Fibroblast of skin of right biceps (primary cell): ENCODE data around the gene PIP5K1B.
A peak's percentile ranks its signal among the peaks of the same experiment; 100 is the strongest.

Source experiments
- DNase-seq: peaks from one replicate; pipeline ENCODE4 v3.0.0-alpha.2; 2013

The PIP5K1B gene

DNA sequence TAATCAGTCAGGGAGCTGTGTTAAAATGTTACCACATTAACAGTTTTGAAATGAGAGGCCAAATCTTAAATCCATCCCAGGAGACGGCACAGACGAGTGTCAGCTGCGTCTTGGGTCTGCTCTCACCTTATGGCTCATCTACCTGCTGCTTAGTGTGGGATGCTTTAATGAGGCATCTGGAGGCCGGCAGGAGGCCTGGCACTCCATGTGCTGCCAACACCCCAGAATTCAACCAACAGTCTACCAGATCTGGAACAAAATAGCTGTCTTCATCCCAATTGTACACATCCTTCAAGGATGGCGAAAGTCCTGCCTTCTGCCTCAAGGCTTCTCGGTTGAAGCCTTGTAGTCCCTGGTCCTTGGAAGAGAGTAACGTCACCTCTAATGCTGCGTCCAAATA lies 296.9 kb downstream of the PIP5K1B start:
- DNase-seq, result no peak

DNA sequence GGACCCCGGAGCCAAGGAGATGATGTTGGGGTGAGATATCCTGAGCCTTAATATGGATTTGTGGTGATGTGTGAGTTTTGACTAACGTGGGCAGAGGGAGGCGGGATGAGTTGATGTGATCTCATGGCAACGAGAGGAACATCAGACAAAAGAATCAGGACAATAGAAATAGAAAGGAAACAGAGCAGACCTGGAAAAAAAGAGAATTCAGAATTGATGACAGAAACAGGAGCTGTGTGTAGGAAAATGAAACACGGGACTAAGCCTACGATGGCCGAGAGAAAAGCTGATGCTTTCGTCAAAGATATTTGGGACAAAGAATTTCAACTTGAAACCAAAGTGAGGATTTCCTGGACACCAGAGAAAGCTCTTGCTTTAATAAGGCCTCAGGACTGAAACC lies 298.0 kb downstream of the PIP5K1B start:
- no peak for DNase-seq

DNA sequence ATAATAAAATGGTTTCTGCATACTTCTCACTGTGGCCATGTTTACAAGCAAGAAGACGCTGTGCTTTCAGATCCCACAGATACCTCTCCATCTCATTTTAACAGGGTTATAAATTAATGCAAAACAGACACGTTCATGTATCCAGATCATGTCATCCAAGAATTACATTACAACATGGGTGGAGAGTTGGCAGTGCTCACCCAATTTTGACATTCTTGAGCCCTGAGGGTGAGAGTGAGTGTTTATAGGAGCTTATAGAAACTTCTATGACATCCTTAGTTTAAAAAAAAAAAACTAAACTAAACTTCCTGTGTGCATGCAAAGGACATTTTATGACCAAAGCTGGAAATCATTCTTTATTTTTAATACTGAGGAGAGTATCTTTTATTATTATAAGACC lies 299.8 kb downstream of the PIP5K1B start:
- DNase-seq, result peak; percentile 7

DNA sequence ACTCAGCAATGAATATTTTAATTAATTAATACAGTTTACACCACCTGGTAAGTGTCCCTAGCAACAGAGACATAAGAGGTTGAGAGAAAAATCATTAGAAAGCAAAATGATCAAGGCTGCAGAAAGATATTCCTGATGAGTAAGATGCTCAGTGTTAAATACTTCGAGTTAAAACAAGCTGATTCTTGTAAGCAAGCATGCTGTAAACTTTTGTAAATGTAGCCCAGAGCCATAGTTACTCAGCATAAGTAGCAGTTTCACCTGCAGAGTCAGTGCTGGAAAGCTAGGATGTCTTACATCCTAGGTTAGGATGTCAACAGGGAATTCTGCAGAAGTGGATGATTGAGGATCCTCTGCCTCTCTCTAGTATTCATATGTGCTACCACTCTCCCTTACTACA lies 304.7 kb downstream of the PIP5K1B start:
- no peak for DNase-seq

DNA sequence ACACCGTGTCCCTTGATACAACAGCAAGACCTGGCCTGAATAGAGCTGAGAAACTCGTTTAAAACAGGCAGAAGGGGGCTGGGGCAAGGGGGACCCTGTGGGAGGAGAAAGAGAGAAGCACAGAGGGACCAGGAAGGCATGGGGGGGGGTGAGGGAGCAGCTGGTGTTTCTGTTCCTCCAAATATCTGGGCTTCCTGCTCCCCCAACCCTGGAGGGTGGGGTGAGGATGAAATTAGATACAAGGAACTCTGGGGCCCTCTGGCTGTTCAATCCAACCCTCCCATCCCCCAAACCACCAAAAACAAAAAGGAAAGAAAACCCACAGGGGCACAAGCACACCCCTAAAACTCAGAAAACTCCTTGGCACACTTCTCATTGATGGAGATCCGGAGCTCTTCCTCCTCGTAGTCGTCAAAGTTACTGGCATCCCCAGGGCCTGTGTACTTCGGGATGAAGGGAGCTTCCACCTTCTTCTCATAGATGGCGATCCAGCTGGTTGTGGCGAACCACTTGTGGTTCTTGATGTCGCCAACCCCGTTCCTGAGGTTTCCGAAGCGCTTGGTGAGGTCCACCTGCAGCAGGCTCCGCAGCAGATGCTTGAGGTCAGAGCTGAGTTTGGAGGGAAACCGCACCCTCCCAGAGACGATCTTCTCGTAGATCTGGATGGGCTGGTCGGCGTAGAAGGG lies 307.8 kb downstream of the PIP5K1B start:
- DNase-seq, result no peak

DNA sequence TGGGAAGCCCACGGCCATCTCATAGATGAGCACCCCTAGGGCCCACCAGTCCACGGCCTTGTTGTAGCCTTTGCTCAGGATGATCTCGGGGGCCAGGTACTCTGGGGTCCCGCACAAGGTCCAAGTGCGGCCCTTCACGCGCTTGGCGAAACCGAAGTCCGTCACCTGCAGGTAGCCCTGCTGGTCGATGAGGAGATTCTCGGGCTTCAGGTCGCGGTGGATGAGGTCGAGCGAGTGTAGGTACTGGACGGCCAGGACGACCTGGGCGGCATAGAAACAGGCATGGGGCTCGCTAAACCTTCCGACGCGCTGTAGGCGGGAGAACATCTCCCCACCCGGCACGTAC lies 308.3 kb downstream of the PIP5K1B start:
- DNase-seq, result no peak

DNA sequence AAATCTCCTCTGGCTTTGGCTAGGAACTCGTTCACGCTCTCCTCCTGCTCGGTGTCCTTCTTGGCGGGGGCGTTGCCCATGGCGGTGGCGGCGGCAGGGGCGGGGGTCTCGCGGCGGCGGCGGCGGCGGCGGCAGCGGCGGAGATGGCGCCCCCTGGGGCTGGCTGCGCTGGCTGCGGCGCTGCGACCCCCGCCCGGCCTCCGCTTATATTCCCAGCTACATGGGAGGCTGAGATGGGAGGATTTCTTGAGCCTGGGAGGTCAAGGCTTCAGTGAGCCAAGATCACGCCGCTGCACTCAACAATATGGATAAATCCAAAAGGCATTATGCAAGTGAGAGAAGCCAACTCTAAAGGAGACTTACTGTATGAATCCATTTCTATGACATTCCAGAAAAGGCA lies 309.0 kb downstream of the PIP5K1B start, which contains the start of gene PRKACG:
TSS of gene PRKACG (minus strand) at position 101 of the 400 bp plus-strand sequence. CDS start at position 80, 21 bp downstream.
- no peak for DNase-seq

DNA sequence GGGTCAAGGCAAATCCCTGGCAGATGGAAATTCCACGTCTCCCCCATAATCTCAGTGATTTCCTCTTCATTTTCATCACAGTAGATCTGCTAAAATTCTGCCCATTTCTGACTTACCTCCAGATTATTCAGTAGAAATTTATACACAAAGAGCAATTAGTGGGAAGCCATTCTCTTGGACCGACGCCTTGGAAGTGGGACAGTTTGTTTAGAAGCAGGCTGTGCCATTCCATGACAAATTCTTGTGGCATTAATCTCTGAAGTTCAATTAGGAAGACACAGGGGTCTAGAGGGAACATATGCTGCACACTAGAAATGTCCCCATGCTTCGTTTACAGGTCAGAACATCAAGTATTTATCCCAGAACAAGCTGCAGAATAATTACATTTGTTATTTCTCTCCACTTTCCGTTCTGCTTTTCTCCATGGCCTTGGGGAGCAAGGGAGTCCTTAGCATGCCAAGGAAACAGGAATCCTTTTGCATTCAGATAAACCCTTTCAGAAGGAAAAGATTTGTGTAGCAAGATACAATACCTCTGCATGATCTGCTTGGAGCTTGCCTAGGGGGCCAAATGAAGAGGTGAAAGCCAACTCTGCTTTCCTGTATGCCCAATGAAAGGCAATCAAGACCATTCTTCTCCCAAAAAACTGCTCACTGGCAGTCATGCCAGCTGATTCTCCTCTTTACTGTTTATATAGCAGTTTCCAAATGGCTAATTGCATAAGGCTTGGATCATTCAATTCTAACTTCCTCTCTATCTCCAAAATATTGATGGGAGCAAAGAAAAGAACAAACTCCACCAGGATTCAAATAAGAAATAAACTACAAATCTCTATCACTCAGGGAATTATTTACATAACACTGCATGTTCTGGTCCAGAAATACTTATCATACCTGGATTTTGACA lies 311.4 kb downstream of the PIP5K1B start:
- no peak for DNase-seq

DNA sequence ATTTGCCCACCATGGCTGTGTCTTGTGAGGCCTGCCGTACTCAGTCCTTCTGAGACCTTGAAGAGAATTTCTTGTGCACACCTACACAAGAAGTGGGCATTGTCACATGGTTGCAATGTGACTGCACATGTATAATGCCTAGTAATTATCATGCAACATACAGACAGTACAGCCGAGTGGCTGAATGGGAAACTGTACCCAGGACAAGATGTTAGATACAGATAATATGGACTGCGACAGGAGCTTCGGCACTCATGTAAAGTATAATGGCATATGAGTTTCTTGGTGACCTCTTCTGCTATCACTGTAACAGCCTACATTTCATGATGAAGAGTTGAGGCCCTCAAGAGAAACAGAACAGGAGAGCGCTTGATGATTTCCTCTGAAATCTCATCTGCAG lies 313.7 kb downstream of the PIP5K1B start:
- no peak for DNase-seq

DNA sequence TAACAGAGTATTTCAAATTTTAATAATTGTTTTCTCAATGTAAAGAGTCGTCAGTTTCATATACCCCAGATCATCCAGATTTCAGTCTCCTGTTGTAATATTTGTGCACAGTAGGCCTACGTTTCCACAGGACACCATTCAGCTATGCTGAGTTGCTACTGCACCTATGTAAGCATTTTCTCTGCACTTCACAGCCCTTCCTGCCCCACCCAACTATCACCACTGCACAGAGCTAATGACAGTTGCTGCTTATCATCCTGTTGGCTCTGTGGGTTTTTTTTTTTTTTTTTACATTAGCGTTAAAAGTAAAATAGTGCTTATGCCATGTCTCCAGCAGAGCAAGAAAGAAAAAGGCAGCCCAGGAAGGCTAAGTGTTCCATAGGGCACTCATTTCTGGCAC lies 314.8 kb downstream of the PIP5K1B start:
- DNase-seq, result no peak

DNA sequence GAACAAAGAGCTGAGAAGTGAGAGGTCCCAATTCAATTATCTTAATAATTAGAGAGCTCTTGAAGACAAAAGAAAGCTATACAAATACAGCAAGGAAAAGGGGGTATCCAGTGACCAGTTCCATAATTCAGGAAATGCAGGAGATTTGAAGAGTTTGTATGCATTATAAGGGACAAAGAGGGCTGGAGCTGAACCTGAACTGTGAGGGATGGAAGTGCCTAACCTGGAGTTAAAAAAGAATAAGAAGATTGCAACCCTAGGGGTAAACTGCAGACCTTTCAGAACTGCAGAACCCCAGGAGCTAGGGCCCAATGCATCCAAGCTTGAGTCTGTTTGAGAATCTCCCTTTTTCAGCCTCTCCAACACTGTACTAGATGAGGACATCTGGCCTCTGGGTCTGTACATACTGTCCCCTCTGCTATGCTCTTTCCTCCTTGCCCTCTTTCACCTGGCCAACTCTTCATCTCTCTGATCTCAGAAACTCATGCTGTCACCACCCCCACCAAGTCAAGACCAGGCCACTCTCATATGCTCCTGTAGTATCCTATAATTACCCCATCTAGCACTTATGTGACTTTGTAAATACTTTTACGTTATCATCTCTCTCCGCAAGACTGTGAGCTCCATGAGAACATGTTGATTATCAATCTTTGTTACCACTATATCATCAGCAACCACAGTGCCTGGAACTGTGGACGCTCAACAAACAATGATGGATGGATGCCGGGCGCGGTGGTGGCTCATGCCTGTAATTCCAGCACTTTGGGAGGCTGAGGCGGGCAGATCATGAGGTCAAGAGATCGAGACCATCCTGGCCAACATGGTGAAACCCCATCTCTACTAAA lies 315.5 kb downstream of the PIP5K1B start:
- DNase-seq, result no peak

DNA sequence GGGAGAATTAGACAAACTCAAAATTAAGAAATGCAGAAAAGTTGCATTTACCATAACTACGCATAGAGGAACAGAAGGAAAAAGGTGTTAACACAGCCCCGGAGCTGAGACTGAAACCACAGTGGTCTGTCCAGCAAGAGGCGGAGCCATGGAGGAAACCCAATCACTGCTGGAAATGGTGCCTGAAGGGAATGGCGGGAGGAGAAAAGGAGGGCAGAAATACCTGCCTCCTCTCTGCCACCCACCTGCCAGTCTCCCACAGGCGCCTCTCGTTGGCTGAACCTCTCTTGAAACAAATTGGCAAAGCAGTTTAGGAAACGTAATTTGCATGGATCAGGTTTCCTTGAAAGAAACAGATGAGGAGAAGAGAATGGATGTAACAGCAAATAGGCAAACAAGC lies 318.6 kb downstream of the PIP5K1B start:
- no peak for DNase-seq

DNA sequence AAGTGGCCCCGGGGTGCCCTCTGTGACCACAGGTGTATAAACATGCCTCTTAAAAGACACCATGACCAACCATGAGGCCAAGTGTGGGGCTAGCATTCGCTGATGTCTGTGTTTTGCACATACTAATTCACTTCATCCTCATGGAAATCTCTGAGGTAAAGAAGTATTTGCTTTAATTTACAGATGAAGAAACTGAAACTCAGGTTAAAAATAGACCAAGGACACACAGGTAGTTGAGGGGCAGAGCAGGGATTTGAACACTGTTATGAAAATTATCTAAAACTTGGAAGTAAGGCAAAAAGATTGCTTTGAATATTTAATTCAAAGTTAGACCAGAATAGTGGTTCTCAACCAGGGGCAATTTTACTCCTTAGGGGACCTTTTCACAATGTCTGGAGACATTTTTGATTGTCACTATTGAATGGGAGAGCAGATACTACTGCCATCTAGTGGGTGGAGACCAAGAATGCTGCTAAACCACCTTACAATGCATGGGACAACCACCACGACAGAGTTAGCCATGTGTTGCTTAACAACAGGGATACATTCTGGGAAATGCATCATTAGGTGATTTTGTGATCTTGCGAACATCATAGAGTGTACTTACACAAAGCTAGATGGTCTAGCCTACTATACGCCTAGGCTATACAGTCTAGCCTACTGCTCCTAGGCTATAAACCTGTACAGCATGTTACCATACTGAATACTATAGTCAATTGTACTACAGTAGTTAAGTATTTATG lies 322.5 kb downstream of the PIP5K1B start:
- peak; percentile 29 for DNase-seq

DNA sequence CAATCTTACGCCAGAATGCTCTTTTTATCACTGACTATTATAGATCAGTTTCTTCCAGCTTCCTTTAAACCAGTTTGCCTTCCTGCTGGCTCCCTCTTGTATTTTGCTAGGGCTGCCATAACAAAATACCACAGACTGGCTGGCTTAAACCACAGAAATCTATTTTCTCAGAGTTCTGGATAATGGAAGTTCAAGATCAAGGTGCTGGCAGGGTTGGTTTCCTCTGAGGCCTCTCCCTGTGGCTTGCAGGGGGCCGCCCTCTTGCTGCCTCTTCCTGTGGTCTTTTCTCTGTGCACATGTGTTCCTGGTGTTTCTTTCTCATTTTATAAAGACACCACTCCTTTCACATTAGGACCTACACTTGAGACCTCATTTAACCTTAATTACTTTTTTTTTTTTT lies 323.7 kb downstream of the PIP5K1B start:
- DNase-seq, result no peak

DNA sequence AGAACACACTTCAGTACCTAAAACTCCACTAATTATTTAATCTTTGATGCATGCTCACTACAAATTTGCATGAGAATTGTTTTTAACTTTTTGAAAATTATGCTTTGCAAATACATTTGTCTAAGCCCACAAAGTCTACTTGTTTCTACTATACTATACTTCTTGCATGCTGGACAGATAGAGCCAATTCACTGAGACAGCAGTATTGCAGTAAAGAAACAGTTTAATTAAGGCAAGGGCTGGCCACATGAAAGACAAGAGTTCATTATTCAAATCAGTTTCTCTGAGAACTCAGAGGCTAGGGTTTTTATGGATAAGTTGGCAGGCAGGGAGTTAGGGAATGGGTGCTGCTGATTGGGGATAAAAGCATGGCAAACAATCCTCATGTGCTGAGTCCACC lies 324.5 kb downstream of the PIP5K1B start:
- no peak for DNase-seq

DNA sequence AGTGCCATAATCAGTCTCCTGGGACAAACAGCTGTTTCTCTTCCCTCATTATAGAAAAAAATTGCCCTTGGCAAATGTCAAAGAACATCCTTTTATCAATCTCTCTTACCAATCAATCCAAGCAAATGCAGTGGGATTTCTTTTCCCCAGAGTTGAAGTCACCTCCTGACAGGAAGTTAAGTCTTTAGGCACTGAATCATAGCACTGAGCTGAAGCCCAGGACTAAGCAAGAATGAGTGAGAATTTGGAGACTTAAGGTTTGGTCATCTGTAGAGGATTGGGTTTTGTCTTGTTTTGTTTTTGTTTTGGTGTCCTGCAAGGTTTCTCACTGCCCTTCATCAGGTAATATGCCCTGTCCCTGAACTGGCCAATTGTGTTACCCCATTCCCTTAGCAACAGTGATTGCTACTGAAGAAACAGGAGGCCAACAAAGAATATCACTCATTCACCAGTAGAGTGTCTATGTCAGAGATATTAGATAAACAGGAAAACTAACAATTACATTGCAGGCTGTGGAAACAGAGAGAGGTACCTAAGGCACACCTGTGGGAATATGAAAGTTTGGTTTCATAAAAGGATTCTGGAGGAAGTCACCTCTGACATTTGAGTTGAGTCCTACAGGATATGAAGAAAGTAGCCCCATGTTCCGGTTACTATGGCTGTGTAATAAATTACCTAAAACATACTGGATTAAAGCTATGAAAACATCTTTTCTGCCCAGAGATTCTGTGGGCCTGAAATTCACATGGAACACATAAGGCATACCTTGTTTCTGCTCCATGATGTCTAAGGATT lies 326.0 kb downstream of the PIP5K1B start:
- peak; percentile 22 for DNase-seq

DNA sequence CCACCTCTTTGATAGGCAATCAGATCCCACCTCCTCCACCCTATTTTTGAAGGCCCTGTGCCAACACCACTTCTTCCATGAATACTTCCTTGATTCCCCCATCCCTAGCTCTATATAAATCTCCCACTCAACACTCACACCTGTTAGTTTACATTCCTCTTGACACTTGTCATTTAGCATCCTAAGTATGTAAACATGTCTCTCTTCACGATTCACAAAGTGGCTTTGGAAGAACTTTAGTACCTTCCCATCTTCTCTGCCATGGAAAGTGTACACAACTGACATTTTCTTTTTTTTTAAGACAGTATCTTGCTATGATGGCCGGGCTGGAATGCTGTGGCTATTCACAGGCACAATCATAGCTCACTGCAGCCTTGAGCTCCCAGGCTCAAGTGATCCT lies 329.0 kb downstream of the PIP5K1B start:
- DNase-seq, result no peak

DNA sequence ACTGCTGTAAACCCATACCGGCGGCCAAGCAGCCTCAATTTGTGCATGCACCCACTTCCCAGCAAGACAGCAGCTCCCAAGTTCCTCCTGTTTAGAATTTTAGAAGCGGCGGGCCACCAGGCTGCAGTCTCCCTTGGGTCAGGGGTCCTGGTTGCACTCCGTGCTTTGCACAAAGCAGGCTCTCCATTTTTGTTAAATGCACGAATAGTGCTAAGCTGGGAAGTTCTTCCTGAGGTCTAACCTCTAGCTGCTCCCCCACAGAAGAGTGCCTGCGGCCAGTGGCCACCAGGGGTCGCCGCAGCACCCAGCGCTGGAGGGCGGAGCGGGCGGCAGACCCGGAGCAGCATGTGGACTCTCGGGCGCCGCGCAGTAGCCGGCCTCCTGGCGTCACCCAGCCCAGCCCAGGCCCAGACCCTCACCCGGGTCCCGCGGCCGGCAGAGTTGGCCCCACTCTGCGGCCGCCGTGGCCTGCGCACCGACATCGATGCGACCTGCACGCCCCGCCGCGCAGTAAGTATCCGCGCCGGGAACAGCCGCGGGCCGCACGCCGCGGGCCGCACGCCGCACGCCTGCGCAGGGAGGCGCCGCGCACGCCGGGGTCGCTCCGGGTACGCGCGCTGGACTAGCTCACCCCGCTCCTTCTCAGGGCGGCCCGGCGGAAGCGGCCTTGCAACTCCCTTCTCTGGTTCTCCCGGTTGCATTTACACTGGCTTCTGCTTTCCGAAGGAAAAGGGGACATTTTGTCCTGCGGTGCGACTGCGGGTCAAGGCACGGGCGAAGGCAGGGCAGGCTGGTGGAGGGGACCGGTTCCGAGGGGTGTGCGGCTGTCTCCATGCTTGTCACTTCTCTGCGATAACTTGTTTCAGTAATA lies 330.6 kb downstream of the PIP5K1B start, which contains the start of gene FXN:
TSS of gene FXN (plus strand) at position 315 of the 871 bp plus-strand sequence. CDS start at position 346, 31 bp downstream.
- DNase-seq, result peak; percentile 81

DNA sequence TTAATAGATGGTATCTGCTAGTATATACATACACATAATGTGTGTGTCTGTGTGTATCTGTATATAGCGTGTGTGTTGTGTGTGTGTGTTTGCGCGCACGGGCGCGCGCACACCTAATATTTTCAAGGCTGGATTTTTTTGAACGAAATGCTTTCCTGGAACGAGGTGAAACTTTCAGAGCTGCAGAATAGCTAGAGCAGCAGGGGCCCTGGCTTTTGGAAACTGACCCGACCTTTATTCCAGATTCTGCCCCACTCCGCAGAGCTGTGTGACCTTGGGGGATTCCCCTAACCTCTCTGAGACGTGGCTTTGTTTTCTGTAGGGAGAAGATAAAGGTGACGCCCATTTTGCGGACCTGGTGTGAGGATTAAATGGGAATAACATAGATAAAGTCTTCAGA lies 331.3 kb downstream of the PIP5K1B start:
- DNase-seq, result peak; percentile 1

DNA sequence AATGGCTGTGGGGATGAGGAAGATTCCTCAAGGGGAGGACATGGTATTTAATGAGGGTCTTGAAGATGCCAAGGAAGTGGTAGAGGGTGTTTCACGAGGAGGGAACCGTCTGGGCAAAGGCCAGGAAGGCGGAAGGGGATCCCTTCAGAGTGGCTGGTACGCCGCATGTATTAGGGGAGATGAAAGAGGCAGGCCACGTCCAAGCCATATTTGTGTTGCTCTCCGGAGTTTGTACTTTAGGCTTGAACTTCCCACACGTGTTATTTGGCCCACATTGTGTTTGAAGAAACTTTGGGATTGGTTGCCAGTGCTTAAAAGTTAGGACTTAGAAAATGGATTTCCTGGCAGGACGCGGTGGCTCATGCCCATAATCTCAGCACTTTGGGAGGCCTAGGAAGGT lies 331.8 kb downstream of the PIP5K1B start:
- no peak for DNase-seq

DNA sequence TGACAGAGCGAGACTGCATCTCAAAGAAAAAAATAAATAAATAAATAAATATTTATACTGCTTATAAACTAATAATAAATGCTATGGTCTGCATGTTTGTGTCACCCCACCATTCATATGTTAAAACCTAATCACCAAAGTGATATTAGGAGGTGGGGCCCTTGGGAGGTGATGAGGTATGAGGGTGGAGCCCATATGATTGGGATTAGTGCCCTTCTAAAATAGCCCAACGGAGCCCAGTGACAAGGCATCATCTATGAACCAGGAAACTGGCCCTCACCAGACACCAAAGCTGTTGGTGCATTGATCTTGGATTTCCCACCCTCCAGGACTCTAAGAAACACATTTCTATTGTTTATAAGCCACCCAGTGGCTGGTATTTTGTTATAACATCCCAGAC lies 335.6 kb downstream of the PIP5K1B start:
- DNase-seq, result no peak
